Measurements from ENCODE around the gene COL1A1.

The COL1A1 gene

GRCh38 chr17:50141026-50141744 is 60.2 kb downstream of the COL1A1 start:
- DNase-seq (ENCODE audit: low read depth): no peak

- no peak for DNase-seq (ENCODE audit: low read depth)
Measured at GRCh38 chr17:50139950-50140885, 61.2 kb downstream of the COL1A1 start.

GRCh38 chr17:50139185-50139783 is 62.1 kb downstream of the COL1A1 start:
- DNase-seq (ENCODE audit: low read depth): no peak

- DNase-seq (ENCODE audit: low read depth): no peak
Measured at GRCh38 chr17:50137042-50137441, 64.4 kb downstream of the COL1A1 start.

GRCh38 chr17:50136096-50136687 is 65.2 kb downstream of the COL1A1 start:
- no peak for DNase-seq (ENCODE audit: low read depth)

GRCh38 chr17:50135316-50136095 is 65.9 kb downstream of the COL1A1 start:
- DNase-seq (ENCODE audit: low read depth): no peak

GRCh38 chr17:50134206-50135110 is 67.0 kb downstream of the COL1A1 start:
- no peak for DNase-seq (ENCODE audit: low read depth)

- no peak for DNase-seq (ENCODE audit: low read depth)
Measured at GRCh38 chr17:50133769-50134099, 67.7 kb downstream of the COL1A1 start.
